HepG2 (cell line): ENCODE measurements around the gene TRUB1. TPM values are rescaled to one million over a fixed set of nuclear protein-coding genes. Genes with fewer than 3 reads are reported as not detected.

Experiments used
- ATAD3A ChIP-seq: sonication (generic); formaldehyde crosslinking; IDR thresholded peaks from 2 replicates; pipeline ENCODE4 v1.4.0; 2020; ENCODE audit warnings: missing genetic modification reagents
- E2F1 ChIP-seq: sonication (generic); formaldehyde crosslinking; IDR thresholded peaks from 2 replicates; pipeline ENCODE4 v1.5.0; 2020; ENCODE audit warnings: missing genetic modification reagents
- FOXP4 ChIP-seq: sonication (generic); formaldehyde crosslinking; IDR thresholded peaks from 2 replicates; pipeline ENCODE4 v1.4.0; 2020; ENCODE audit warnings: missing genetic modification reagents
- GMEB2 ChIP-seq: IDR thresholded peaks from 2 replicates; pipeline ENCODE4 v1.6.1; 2016; ENCODE audit warnings: missing biosample characterization, missing genetic modification reagents, low read depth
- IRX3 ChIP-seq: sonication (generic); formaldehyde crosslinking; IDR thresholded peaks from 2 replicates; pipeline ENCODE4 v1.8.1; 2023; ENCODE audit warnings: mild to moderate bottlenecking, low read depth, missing genetic modification reagents, borderline replicate concordance
- KMT2A ChIP-seq: sonication (generic); formaldehyde crosslinking; IDR thresholded peaks from 2 replicates; pipeline ENCODE4 v1.4.0; 2020; ENCODE audit warnings: missing genetic modification reagents
- MXD4 ChIP-seq: IDR thresholded peaks from 2 replicates; pipeline ENCODE4 v1.6.1; 2016; ENCODE audit warnings: mild to moderate bottlenecking, missing biosample characterization, missing genetic modification reagents
- MYNN ChIP-seq: sonication (generic); formaldehyde crosslinking; IDR thresholded peaks from 2 replicates; pipeline ENCODE4 v1.4.0; 2020; ENCODE audit warnings: mild to moderate bottlenecking, low read depth, missing genetic modification reagents
- SRSF1 ChIP-seq: fragments of 200-400 bp; formaldehyde crosslinking; optimal IDR thresholded peaks from 2 replicates; pipeline ENCODE3; 2017; ENCODE audit warnings: mild to moderate bottlenecking, low read depth, low read length, moderate library complexity
- SSRP1 ChIP-seq: IDR thresholded peaks from 2 replicates; pipeline ENCODE4 v1.6.1; 2016; ENCODE audit warnings: control low read depth
- TARDBP ChIP-seq: sonication (generic); formaldehyde crosslinking; IDR thresholded peaks from 2 replicates; pipeline ENCODE4 v1.8.0; 2022; ENCODE audit warnings: mild to moderate bottlenecking, missing genetic modification reagents
- THAP11 ChIP-seq: IDR thresholded peaks from 2 replicates; pipeline ENCODE4 v1.6.1; 2016; ENCODE audit warnings: missing biosample characterization, missing genetic modification reagents
- THAP7 ChIP-seq: sonication (generic); formaldehyde crosslinking; IDR thresholded peaks from 2 replicates; pipeline ENCODE4 v1.8.1; 2023; ENCODE audit warnings: mild to moderate bottlenecking, missing genetic modification reagents
- ZNF251 ChIP-seq: sonication (generic); formaldehyde crosslinking; IDR thresholded peaks from 2 replicates; pipeline ENCODE4 v1.9.0; 2021; ENCODE audit warnings: mild to moderate bottlenecking, missing genetic modification reagents
- ZNF280B ChIP-seq: sonication (generic); formaldehyde crosslinking; IDR thresholded peaks from 2 replicates; pipeline ENCODE4 v1.5.0; 2020; ENCODE audit warnings: missing genetic modification reagents, mild to moderate bottlenecking, borderline replicate concordance
- ZNF780A ChIP-seq: sonication (generic); formaldehyde crosslinking; IDR thresholded peaks from 2 replicates; pipeline ENCODE4 v1.8.0; 2022; ENCODE audit warnings: mild to moderate bottlenecking, missing genetic modification reagents, moderate library complexity
- ZNF781 ChIP-seq: sonication (generic); formaldehyde crosslinking; IDR thresholded peaks from 2 replicates; pipeline ENCODE4 v1.5.1; 2020; ENCODE audit warnings: borderline replicate concordance, mild to moderate bottlenecking, missing genetic modification reagents; ENCODE audit errors: not compliant biosample characterization
- ZNF839 ChIP-seq: sonication (generic); formaldehyde crosslinking; IDR thresholded peaks from 2 replicates; pipeline ENCODE4 v1.4.0; 2020; ENCODE audit warnings: missing genetic modification reagents, mild to moderate bottlenecking, borderline replicate concordance
- ZNF850 ChIP-seq: sonication (generic); formaldehyde crosslinking; conservative IDR thresholded peaks from 2 replicates; pipeline ENCODE4 v1.9.0; 2021; ENCODE audit warnings: mild to moderate bottlenecking, missing genetic modification reagents
- ZSCAN5A ChIP-seq: sonication (generic); formaldehyde crosslinking; IDR thresholded peaks from 2 replicates; pipeline ENCODE4 v1.8.0; 2022; ENCODE audit warnings: mild to moderate bottlenecking, missing genetic modification reagents, borderline replicate concordance
- polyA plus RNA-seq, 8 experiments: library from polyadenylated mRNA; depleted of rRNA in 3 of 8; stranded (reverse) in 7 of 8; unstranded in 1 of 8; fragments of >200 nt; fragmentation: Illumina TruSeq in 4 of 8; extraction: Trizol in 4 of 8; gene quantifications; 2 replicates each; pipeline versions ENCODE4 v1.2.1 to v1.2.3, GENCODE V29; 2011 to 2016; ENCODE audit warnings: low read depth in 4 of 8, missing spikeins in 1 of 8, mixed read lengths in 1 of 8; ENCODE audit not compliant: insufficient read depth in 1 of 8
- total RNA-seq, 5 experiments: library from RNA; depleted of rRNA; stranded (reverse); fragments of >200 nt; fragmentation: Illumina TruSeq; extraction: Trizol; gene quantifications; 2 replicates each; pipeline ENCODE4 v1.2.3, GENCODE V29; 2016; ENCODE audit warnings: low read depth in 1 of 5

TRUB1 gene
- total and polyA plus RNA-seq, 2 of the 13 experiments (the other 11 are each of a cell fraction or from before 2014, with no cell fraction given) = 10.6 to 38.9 TPM

GRCh38 chr10:114937962-114938855 lies at the start of gene TRUB1 (continued):
- TF ChIP-seq ZNF839 = no peak
- no peak for TF ChIP-seq ZNF780A
- peak; percentile 70 for TF ChIP-seq MXD4 (CRISPR knock-in tag)
- peak; percentile 49; the same call in 1 of the 2 replicates for TF ChIP-seq FOXP4 (CRISPR knock-in tag)
- no peak for TF ChIP-seq E2F1
- TF ChIP-seq IRX3 (CRISPR knock-in tag) = no peak
- TF ChIP-seq THAP11 (CRISPR knock-in tag) = peak; percentile 100
- TF ChIP-seq SSRP1 (CRISPR knock-in tag) = no peak
- no peak for TF ChIP-seq ATAD3A (CRISPR knock-in tag)
- no peak; the same call in 1 of the 2 replicates for TF ChIP-seq ZSCAN5A
- TF ChIP-seq ZNF251 (CRISPR knock-in tag) = no peak
- peak; percentile 86 for TF ChIP-seq GMEB2 (CRISPR knock-in tag)
- no peak for TF ChIP-seq ZNF850
- peak; percentile 73 for TF ChIP-seq SRSF1
- TF ChIP-seq TARDBP (CRISPR knock-in tag) = peak; percentile 81
- TF ChIP-seq KMT2A (CRISPR knock-in tag) = peak; percentile 96
- TF ChIP-seq MYNN = no peak
- no peak for TF ChIP-seq ZNF280B (CRISPR knock-in tag)
- no peak; the same call in 1 of the 2 replicates for TF ChIP-seq THAP7 (CRISPR knock-in tag)
- peak; percentile 69 for TF ChIP-seq ZNF781 (CRISPR knock-in tag)
